ENCODE data around the gene LKAAEAR1. TPM values are rescaled to one million over a fixed set of nuclear protein-coding genes. Genes with fewer than 3 reads are reported as not detected.

The LKAAEAR1 gene
- total RNA-seq, 2 experiments from 2014 or later, result not detected

DNA sequence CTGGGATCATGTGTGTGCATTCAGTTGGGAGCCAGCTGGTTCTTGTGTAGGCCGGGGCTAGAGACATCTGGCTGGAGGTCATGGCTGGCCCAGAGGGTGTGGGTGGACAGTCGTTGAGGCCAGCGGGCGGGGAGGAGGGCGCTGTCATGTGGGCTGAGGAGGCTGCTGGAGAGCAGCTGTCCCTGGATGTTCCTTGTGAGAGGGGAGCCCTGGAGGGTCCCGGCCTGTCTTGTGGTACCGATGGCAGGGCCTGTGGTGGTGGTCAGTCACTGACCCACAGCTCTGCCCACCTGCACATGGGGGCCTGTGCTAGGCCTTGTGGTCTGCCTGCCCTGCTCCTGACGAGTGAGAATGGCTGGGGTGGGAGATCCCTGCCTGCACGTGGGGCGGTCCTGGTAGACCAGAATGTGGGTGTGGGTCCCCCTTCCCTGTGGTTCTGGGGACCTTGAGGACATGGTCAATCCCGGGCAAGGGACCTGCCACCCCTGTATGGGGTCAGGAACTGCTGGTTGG is 50.2 kb downstream of the LKAAEAR1 start:
- H3K36me3 Mint-ChIP-seq, result peaks cover 13% of the 10 kb centered on the region
- H3K27me3 Mint-ChIP-seq, result no peaks in the 10 kb centered on the region
- H3K4me1 Mint-ChIP-seq, result peaks cover 54% of the 10 kb centered on the region
- DNase-seq, result no peak
- CTCF ChIA-PET, result interaction anchor here (0.7 to 2.6 kb wide), 5 partner anchors 50 to 86 kb away, joined by 3 to 17 read pairs (median 5); partner anchors contain the start of genes LKAAEAR1 and PRPF6
- H3K4me3 Mint-ChIP-seq, result no peak overlapping the region
- ATAC-seq, result no peak
- H3K27ac Mint-ChIP-seq, result peak overlapping the region; percentile 95
- no peaks in the 10 kb centered on the region for H3K9me3 Mint-ChIP-seq (ENCODE audit: low read depth)

Small RNA genes lying within 50 kb of the gene (microRNA-seq; reads per million reads assigned to microRNA genes)
- gene MIR6813, result 3.4 reads per million

Other genes with a start within 250 kb of the LKAAEAR1 start
- gene ABHD16B, start 222.9 kb downstream of the LKAAEAR1 start, total RNA-seq, result not detected
- gene TPD52L2, start 219.1 kb downstream of the LKAAEAR1 start, total RNA-seq, result 10 to 100 TPM; 33.5 to 46.2 TPM
- gene DNAJC5, start 189.3 kb downstream of the LKAAEAR1 start, total RNA-seq, result 10 to 100 TPM; 44.4 to 51.9 TPM
- 10 to 100 TPM; 41.1 to 41.9 TPM for gene UCKL1, start 128.0 kb downstream of the LKAAEAR1 start, total RNA-seq
- gene ZNF512B, start 114.5 kb downstream of the LKAAEAR1 start, total RNA-seq, result 10 to 100 TPM; 13.5 to 18.2 TPM
- 10 to 100 TPM; 26.0 to 33.4 TPM for gene SAMD10, start 104.8 kb downstream of the LKAAEAR1 start, total RNA-seq
- gene PRPF6, start 103.3 kb downstream of the LKAAEAR1 start, total RNA-seq, result 10 to 100 TPM; 77.5 to 80.6 TPM
- 10 to 100 TPM; 17.5 to 19.0 TPM for gene C20orf204, start 48.2 kb downstream of the LKAAEAR1 start, total RNA-seq
- gene SOX18, start 34.8 kb downstream of the LKAAEAR1 start, total RNA-seq, result 1 to 10 TPM in 1 of 2 experiments, under 1 TPM in 1; 0.20 to 1.8 TPM
- 10 to 100 TPM; 54.3 to 57.4 TPM for gene TCEA2, start 21.2 kb downstream of the LKAAEAR1 start, total RNA-seq
- 100 to 1,000 TPM in 1 of 2 experiments, 10 to 100 TPM in 1; 84.5 to 119 TPM for gene RGS19, start 4.9 kb downstream of the LKAAEAR1 start, total RNA-seq
- under 1 TPM; 0.75 to 0.99 TPM for gene OPRL1, start 4.3 kb downstream of the LKAAEAR1 start, total RNA-seq
- not detected for gene NPBWR2, start 23.2 kb upstream of the LKAAEAR1 start, total RNA-seq
- gene MYT1, start 80.1 kb upstream of the LKAAEAR1 start, total RNA-seq, result not detected
- 10 to 100 TPM; 28.1 to 38.5 TPM for gene PCMTD2, start 171.3 kb upstream of the LKAAEAR1 start, total RNA-seq